Liver (tissue), 9 donors: ENCODE data around the gene RPGRIP1L. TPM values are rescaled to one million over a fixed set of nuclear protein-coding genes. Genes with fewer than 3 reads are reported as not detected.

Source experiments
- DNase-seq: peaks from one replicate; pipeline ENCODE4 v3.0.0-alpha.2; 2017; ENCODE audit warnings: low spot score
- H3K27ac ChIP-seq, 2 donors: one replicate each; pipeline ENCODE4 v1.7.0; 2013; ENCODE audit warnings: inconsistent platforms in 2 of 2, low read length in 2 of 2, control low read depth in 1 of 2, low read depth in 1 of 2, mild to moderate bottlenecking in 1 of 2
- H3K27me3 ChIP-seq, 4 donors: one replicate each; pipeline versions ENCODE4 v1.6.1 to v1.7.0; 2013; ENCODE audit warnings: low read length in 3 of 4, inconsistent platforms in 1 of 4, mild to moderate bottlenecking in 1 of 4, moderate library complexity in 1 of 4; ENCODE audit not compliant: control insufficient read depth in 4 of 4, insufficient read depth in 4 of 4
- H3K36me3 ChIP-seq, 4 donors: one replicate each; pipeline versions ENCODE4 v1.6.1 to v1.7.0; 2013; ENCODE audit warnings: low read length in 3 of 4, mild to moderate bottlenecking in 3 of 4, low read depth in 1 of 4, moderate library complexity in 1 of 4; ENCODE audit not compliant: control insufficient read depth in 4 of 4, insufficient read depth in 3 of 4
- H3K4me1 ChIP-seq, 4 donors: one replicate each; pipeline versions ENCODE4 v1.6.1 to v1.7.0; 2013; ENCODE audit warnings: low read length in 3 of 4, mild to moderate bottlenecking in 3 of 4, moderate library complexity in 1 of 4; ENCODE audit not compliant: control insufficient read depth in 4 of 4, insufficient read depth in 4 of 4
- H3K4me3 ChIP-seq, 3 donors: one replicate each; pipeline versions ENCODE4 v1.6.1 to v1.7.0; 2013; ENCODE audit warnings: low read length in 3 of 3, control low read depth in 1 of 3, low read depth in 1 of 3, mild to moderate bottlenecking in 1 of 3
- H3K9ac ChIP-seq, 2 donors: one replicate each; pipeline ENCODE4 v1.7.0; 2013; ENCODE audit warnings: low read length in 2 of 2, mild to moderate bottlenecking in 2 of 2, moderate library complexity in 2 of 2, control low read depth in 1 of 2, low read depth in 1 of 2
- H3K9me3 ChIP-seq, 4 donors: one replicate each; pipeline versions ENCODE4 v1.6.1 to v1.7.0; 2013; ENCODE audit warnings: low read length in 3 of 4; ENCODE audit not compliant: control insufficient read depth in 4 of 4
- ATF3 ChIP-seq: IDR thresholded peaks from 2 replicates; pipeline ENCODE4 v1.6.1; 2016; ENCODE audit warnings: antibody characterized with exemption
- EGR1 ChIP-seq, 2 donors: IDR thresholded peaks; 2 replicates each; pipeline ENCODE4 v1.6.1; 2016 to 2018; ENCODE audit warnings: antibody characterized with exemption in 2 of 2, low read depth in 2 of 2
- FOXA2 ChIP-seq: IDR thresholded peaks from 2 replicates; pipeline ENCODE4 v1.6.1; 2016; ENCODE audit warnings: antibody characterized with exemption
- HNF4A ChIP-seq, 2 donors: conservative IDR thresholded peaks; 2 replicates each; pipeline ENCODE4 v1.6.1; 2016; ENCODE audit warnings: antibody characterized with exemption in 2 of 2, mild to moderate bottlenecking in 2 of 2
- JUND ChIP-seq, 2 donors: IDR thresholded peaks; 2 replicates each; pipeline ENCODE4 v1.6.1; 2016; ENCODE audit warnings: antibody characterized with exemption in 2 of 2
- MAX ChIP-seq: IDR thresholded peaks from 2 replicates; pipeline ENCODE4 v1.6.1; 2016; ENCODE audit warnings: antibody characterized with exemption
- NR2F2 ChIP-seq: IDR thresholded peaks from 2 replicates; pipeline ENCODE4 v1.6.1; 2016; ENCODE audit warnings: antibody characterized with exemption
- RAD21 ChIP-seq, 2 donors: IDR thresholded peaks; 2 replicates each; pipeline ENCODE4 v1.6.1; 2016; ENCODE audit warnings: antibody characterized with exemption in 2 of 2, mild to moderate bottlenecking in 2 of 2
- SP1 ChIP-seq: IDR thresholded peaks from 2 replicates; pipeline ENCODE4 v1.6.1; 2018; ENCODE audit warnings: antibody characterized with exemption, mild to moderate bottlenecking
- WGBS: extraction: QIAGEN DNeasy Blood & Tissue Kit; methylation state at CpG from one replicate; pipeline ENCODE4 v1.1.7; 2013; 5-methylcytosine and 5-hydroxymethylcytosine counted together
- polyA plus RNA-seq, 2 donors: library from polyadenylated mRNA; stranded (reverse) in 1 of 2; unstranded in 1 of 2; fragments of 200-250 nt in 1 of 2; fragments of >200 nt in 1 of 2; fragmentation: Nextera tagmentation in 1 of 2; extraction: Ambion mirVana in 1 of 2; gene quantifications; one replicate each; pipeline versions ENCODE4 v1.2.1 to v1.2.3, GENCODE V29; 2013 to 2015
- total RNA-seq, 2 donors: library from RNA; depleted of rRNA; stranded (reverse); fragments of >200 nt; gene quantifications; one replicate each; pipeline ENCODE4 v1.2.3, GENCODE V29; 2014
- TF ChIP-seq, protein P1 (sequence below): IDR thresholded peaks from 2 replicates; pipeline ENCODE4 v1.6.1; 2016; ENCODE audit warnings: antibody characterized with exemption
- TF ChIP-seq, protein P2 (sequence below): IDR thresholded peaks from 2 replicates; pipeline ENCODE4 v1.6.1; 2016; ENCODE audit warnings: antibody characterized with exemption, mild to moderate bottlenecking
- donor health status: healthy.
- donor health status: healthy.
- donor health status: healthy.
- donor health status: healthy.
- donor health status: healthy.

Gene RPGRIP1L
- total and polyA plus RNA-seq, 4 donors = 0.46 to 1.4 (median 0.89) TPM

DNA sequence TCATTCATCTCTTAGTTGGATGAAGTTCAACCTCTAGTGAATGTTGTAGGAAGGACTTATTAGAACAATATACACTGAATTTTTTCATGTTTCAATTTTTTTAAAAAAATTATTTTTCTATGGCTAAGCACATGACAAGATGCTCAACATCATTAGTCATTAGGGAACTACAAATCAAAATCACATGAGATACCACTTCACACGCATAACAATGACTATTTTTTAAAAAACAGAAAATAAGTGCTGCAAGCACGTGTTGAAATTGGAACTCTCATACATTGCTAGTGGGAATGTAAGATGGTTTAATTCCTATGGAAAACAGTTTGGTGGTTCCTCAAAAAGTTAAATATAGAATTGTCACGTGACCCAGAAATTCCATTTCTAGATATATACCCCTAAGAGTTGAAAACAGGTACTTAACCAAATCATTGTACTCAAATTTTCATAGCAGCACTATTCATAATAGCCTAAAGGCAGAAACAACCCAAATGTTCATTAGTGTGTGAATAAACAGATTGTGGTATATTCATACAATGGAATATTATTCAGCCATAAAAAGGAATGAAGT, 115.5 kb downstream of the RPGRIP1L start:
- no peaks in the 10 kb centered on the region for H3K4me1 ChIP-seq
- no peak overlapping the region for H3K4me3 ChIP-seq
- H3K36me3 ChIP-seq = no peaks in the 10 kb centered on the region
- TF ChIP-seq ATF3 (no peak), SP1 (no peak), RAD21 (IDR thresholded peaks at IDR 0.05) (no peak), JUND (IDR thresholded peaks at IDR 0.05) (no peak)
- no peak overlapping the region for H3K9ac ChIP-seq
- no peaks in the 10 kb centered on the region for H3K27me3 ChIP-seq
- H3K9me3 ChIP-seq = no peaks in the 10 kb centered on the region
- WGBS = 93% methylated on average over 3 of the region's 3 CpGs
- no peak overlapping the region for H3K27ac ChIP-seq
- DNase-seq = no peak

DNA sequence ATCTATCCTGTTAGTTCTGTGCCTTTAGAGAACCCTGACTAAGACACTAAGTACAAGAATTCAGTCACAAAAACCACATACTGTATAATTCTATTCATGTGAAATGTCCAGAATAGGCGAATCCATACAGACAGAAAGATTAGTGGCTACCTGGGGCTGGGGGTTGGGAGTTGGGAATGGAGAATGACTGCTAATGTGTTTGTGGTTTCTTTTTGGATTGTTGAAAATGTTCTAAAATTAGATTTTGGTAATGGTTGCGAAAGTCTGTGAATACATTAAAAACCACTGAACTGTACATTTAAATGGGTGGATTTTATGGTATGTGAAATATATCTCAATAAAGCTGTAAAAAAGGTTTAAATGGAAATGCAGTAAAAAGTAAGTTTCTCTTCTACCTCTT, 120.3 kb downstream of the RPGRIP1L start:
- TF ChIP-seq, protein P1, sequence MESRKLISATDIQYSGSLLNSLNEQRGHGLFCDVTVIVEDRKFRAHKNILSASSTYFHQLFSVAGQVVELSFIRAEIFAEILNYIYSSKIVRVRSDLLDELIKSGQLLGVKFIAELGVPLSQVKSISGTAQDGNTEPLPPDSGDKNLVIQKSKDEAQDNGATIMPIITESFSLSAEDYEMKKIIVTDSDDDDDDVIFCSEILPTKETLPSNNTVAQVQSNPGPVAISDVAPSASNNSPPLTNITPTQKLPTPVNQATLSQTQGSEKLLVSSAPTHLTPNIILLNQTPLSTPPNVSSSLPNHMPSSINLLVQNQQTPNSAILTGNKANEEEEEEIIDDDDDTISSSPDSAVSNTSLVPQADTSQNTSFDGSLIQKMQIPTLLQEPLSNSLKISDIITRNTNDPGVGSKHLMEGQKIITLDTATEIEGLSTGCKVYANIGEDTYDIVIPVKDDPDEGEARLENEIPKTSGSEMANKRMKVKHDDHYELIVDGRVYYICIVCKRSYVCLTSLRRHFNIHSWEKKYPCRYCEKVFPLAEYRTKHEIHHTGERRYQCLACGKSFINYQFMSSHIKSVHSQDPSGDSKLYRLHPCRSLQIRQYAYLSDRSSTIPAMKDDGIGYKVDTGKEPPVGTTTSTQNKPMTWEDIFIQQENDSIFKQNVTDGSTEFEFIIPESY = no peak
- no peak for TF ChIP-seq FOXA2
- TF ChIP-seq HNF4A (conservative IDR thresholded peaks at IDR 0.05) = no peak
- no peak for TF ChIP-seq EGR1 (IDR thresholded peaks at IDR 0.05; ENCODE audit: low read depth in 2 of 2)
- no peak for TF ChIP-seq RAD21 (IDR thresholded peaks at IDR 0.05)
- no peaks in the 10 kb centered on the region for H3K27me3 ChIP-seq
- no peaks in the 10 kb centered on the region for H3K36me3 ChIP-seq
- H3K27ac ChIP-seq = no peak overlapping the region
- no peak for DNase-seq
- H3K4me1 ChIP-seq = no peaks in the 10 kb centered on the region
- H3K4me3 ChIP-seq = no peak overlapping the region
- H3K9me3 ChIP-seq = no peaks in the 10 kb centered on the region
- H3K9ac ChIP-seq = no peak overlapping the region
- 93% methylated on average over 2 of the region's 2 CpGs for WGBS

DNA sequence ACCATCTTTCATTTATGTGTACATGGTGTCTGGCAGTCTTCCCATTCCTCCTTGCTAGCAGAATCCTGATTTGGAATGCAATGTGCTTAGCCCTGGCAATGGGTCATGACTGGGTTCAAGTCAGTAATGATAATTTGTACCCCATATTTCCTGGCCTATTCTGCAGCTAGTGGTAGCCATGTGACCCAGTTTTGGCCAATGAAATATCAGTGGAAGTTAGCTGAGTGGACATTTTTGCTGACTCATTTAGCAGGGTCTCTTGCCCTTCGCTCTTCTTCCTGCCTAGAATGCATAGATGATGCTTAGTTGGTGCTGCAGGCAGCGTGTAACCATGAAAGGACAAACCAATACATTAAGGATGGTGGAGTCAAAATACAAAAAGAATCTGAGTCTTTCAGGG, 121.9 kb downstream of the RPGRIP1L start:
- WGBS = 91% methylated on average over 2 of the region's 2 CpGs
- Histone ChIP-seq H3K9me3 (no peaks in the 10 kb centered on the region), H3K27ac (no peak overlapping the region), H3K4me3 (no peak overlapping the region), H3K36me3 (no peaks in the 10 kb centered on the region), H3K4me1 (no peaks in the 10 kb centered on the region), H3K9ac (no peak overlapping the region), H3K27me3 (no peaks in the 10 kb centered on the region)
- TF ChIP-seq MAX (no peak), NR2F2 (no peak)
- TF ChIP-seq, protein P2, sequence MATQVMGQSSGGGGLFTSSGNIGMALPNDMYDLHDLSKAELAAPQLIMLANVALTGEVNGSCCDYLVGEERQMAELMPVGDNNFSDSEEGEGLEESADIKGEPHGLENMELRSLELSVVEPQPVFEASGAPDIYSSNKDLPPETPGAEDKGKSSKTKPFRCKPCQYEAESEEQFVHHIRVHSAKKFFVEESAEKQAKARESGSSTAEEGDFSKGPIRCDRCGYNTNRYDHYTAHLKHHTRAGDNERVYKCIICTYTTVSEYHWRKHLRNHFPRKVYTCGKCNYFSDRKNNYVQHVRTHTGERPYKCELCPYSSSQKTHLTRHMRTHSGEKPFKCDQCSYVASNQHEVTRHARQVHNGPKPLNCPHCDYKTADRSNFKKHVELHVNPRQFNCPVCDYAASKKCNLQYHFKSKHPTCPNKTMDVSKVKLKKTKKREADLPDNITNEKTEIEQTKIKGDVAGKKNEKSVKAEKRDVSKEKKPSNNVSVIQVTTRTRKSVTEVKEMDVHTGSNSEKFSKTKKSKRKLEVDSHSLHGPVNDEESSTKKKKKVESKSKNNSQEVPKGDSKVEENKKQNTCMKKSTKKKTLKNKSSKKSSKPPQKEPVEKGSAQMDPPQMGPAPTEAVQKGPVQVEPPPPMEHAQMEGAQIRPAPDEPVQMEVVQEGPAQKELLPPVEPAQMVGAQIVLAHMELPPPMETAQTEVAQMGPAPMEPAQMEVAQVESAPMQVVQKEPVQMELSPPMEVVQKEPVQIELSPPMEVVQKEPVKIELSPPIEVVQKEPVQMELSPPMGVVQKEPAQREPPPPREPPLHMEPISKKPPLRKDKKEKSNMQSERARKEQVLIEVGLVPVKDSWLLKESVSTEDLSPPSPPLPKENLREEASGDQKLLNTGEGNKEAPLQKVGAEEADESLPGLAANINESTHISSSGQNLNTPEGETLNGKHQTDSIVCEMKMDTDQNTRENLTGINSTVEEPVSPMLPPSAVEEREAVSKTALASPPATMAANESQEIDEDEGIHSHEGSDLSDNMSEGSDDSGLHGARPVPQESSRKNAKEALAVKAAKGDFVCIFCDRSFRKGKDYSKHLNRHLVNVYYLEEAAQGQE = no peak
- no peak for DNase-seq
